Osteocyte (in vitro differentiated cells): ENCODE measurements around the gene SLC39A3. TPM values are rescaled to one million over a fixed set of nuclear protein-coding genes. Genes with fewer than 3 reads are reported as not detected.

Experiments
- DNase-seq: peaks from one replicate; pipeline ENCODE4 v3.0.0; 2021; ENCODE audit warnings: mixed read lengths; ENCODE audit not compliant: unreplicated experiment; ENCODE audit errors: extremely low spot score
- H3K27ac Mint-ChIP-seq: one replicate; pipeline ENCODE4 v1.8.0; 2021; ENCODE audit warnings: mild to moderate bottlenecking, mixed read lengths; ENCODE audit not compliant: unreplicated experiment
- H3K27me3 Mint-ChIP-seq: one replicate; pipeline ENCODE4 v1.8.0; 2021; ENCODE audit warnings: mixed read lengths; ENCODE audit not compliant: unreplicated experiment
- H3K36me3 Mint-ChIP-seq: one replicate; pipeline ENCODE4 v1.8.0; 2021; ENCODE audit warnings: mixed read lengths; ENCODE audit not compliant: unreplicated experiment
- H3K4me1 Mint-ChIP-seq: one replicate; pipeline ENCODE4 v1.8.0; 2021; ENCODE audit warnings: mixed read lengths; ENCODE audit not compliant: unreplicated experiment
- H3K4me3 Mint-ChIP-seq: one replicate; pipeline ENCODE4 v1.8.0; 2021; ENCODE audit warnings: mild to moderate bottlenecking, moderate library complexity, mixed read lengths; ENCODE audit not compliant: unreplicated experiment
- H3K9me3 Mint-ChIP-seq: one replicate; pipeline ENCODE4 v1.8.0; 2021; ENCODE audit warnings: mixed read lengths; ENCODE audit not compliant: unreplicated experiment
- total RNA-seq: library from RNA; stranded (reverse); gene quantifications from 2 replicates; pipeline ENCODE4 v1.2.1, GENCODE V29; 2021
- TF ChIP-seq, protein P1 (sequence below): fragments of 200-600 bp; sonication (generic); IDR thresholded peaks from 2 replicates; pipeline ENCODE4 v1.5.0; 2021; ENCODE audit warnings: antibody characterized with exemption, mild to moderate bottlenecking, moderate library complexity

Gene SLC39A3
- total RNA-seq, 1 donor from 2014 or later, result 36.5 TPM

DNA sequence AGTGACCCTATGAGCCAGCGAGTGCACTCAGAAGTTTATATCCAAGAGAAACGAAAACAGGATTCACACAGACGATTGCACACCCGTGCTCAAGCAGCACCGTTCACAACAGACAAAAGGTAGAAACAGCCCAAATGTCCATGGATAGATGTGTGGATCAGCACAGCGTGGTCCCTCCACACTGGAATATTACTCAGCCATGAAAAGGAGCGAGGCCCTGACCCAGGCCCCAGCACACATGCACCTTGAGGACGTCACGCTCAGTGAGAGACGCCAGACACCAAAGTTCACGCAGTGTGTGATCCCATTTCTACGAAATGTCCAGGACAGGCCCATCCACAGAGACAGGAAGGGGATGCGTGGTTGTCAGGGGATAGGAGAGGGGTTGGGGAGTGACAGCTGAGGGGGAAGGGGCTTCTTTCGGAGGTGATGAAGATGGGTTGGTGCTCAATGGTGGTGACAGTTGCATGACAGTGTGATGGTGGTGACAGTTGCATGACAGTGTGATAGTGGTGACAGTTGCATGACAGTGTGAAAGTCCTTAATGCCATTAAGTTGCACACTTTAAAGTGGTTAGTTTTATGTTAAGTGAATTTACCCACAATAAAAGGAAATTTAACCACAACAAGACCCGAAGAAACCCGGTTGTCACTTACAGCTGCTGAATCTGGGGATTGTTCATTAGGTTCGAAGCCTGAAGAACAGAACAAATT, 18.9 kb upstream of the SLC39A3 start:
- TF ChIP-seq, protein P1, sequence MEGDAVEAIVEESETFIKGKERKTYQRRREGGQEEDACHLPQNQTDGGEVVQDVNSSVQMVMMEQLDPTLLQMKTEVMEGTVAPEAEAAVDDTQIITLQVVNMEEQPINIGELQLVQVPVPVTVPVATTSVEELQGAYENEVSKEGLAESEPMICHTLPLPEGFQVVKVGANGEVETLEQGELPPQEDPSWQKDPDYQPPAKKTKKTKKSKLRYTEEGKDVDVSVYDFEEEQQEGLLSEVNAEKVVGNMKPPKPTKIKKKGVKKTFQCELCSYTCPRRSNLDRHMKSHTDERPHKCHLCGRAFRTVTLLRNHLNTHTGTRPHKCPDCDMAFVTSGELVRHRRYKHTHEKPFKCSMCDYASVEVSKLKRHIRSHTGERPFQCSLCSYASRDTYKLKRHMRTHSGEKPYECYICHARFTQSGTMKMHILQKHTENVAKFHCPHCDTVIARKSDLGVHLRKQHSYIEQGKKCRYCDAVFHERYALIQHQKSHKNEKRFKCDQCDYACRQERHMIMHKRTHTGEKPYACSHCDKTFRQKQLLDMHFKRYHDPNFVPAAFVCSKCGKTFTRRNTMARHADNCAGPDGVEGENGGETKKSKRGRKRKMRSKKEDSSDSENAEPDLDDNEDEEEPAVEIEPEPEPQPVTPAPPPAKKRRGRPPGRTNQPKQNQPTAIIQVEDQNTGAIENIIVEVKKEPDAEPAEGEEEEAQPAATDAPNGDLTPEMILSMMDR, result no peak
- no peaks in the 10 kb centered on the region for H3K9me3 Mint-ChIP-seq
- no peak overlapping the region for H3K27ac Mint-ChIP-seq
- H3K36me3 Mint-ChIP-seq, result peaks cover 25% of the 10 kb centered on the region
- no peaks in the 10 kb centered on the region for H3K4me1 Mint-ChIP-seq
- H3K27me3 Mint-ChIP-seq, result no peaks in the 10 kb centered on the region
- H3K4me3 Mint-ChIP-seq, result no peak overlapping the region
- no peak for DNase-seq

GRCh38 chr19:2756921-2757881, 17.4 kb upstream of the SLC39A3 start:
- H3K27me3 Mint-ChIP-seq, result no peaks in the 10 kb centered on the region
- no peaks in the 10 kb centered on the region for H3K4me1 Mint-ChIP-seq

DNA sequence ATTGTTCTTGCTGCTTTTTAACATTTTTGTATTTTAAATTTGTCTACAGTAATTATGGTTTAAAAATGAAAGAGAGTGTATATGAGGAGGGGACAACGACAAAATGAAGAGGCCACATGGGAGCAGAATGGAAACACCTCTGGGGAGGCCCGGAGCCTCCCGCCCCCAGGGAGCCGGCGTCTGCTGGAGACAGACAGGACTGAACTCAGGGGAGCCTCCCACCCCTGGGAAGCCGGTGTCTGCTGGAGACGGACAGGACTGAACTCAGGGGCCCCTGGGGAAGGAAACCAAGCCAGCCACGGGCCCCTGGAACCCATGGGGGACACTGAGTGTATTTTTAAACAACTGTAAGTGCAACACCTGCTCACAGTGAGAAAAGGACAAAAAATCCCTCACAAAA, 16.7 kb upstream of the SLC39A3 start:
- Mint-ChIP-seq H3K36me3 (peaks cover 22% of the 10 kb centered on the region), H3K4me3 (no peak overlapping the region), H3K4me1 (no peaks in the 10 kb centered on the region), H3K9me3 (no peaks in the 10 kb centered on the region), H3K27ac (no peak overlapping the region), H3K27me3 (no peaks in the 10 kb centered on the region)
- TF ChIP-seq, protein P1, result no peak
- DNase-seq, result no peak

More at GRCh38 chr19:2756921-2757881, 17.4 kb upstream of the SLC39A3 start:
- TF ChIP-seq, protein P1, result no peak
- Mint-ChIP-seq H3K27ac (no peak overlapping the region), H3K36me3 (peaks cover 25% of the 10 kb centered on the region), H3K9me3 (no peaks in the 10 kb centered on the region), H3K4me3 (no peak overlapping the region)
- no peak for DNase-seq

DNA sequence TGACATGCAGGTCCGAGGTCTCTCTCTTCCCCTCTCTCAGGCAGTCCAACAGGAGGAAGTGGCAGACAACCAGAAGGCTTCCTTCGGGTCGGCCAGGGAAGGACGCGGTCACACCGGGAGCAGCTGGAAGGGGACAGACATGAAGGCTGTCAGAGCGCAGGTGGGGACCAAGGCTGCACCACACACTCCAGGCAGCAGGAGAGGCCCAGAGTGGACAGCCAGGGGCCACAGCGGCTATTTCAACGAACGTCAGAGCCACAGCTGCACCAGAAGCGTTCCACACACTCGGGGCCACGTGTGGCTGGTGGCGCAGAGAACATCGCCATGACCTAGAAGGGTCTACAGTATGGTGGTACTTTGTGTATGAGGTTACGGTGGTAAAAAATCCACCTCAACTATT, 16.0 kb upstream of the SLC39A3 start:
- H3K36me3 Mint-ChIP-seq, result peaks cover 20% of the 10 kb centered on the region
- TF ChIP-seq, protein P1, result no peak
- no peaks in the 10 kb centered on the region for H3K27me3 Mint-ChIP-seq
- no peak overlapping the region for H3K27ac Mint-ChIP-seq
- H3K9me3 Mint-ChIP-seq, result no peaks in the 10 kb centered on the region
- no peaks in the 10 kb centered on the region for H3K4me1 Mint-ChIP-seq
- H3K4me3 Mint-ChIP-seq, result no peak overlapping the region
- no peak for DNase-seq

DNA sequence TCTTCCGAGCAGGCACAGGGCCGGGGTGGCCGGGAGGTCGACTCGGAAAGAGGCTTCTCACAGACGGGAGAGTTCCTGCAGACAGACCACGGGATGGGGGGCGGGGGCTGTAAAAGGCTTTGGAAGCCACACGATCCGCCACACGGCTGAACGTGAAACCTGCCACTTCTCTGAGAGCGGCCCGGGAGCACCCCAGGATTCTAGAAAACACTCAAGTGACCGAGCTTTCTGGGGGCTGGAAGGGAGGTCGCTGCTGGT, 15.6 kb upstream of the SLC39A3 start:
- no peak overlapping the region for H3K27ac Mint-ChIP-seq
- no peak for DNase-seq
- H3K4me3 Mint-ChIP-seq, result no peak overlapping the region
- no peaks in the 10 kb centered on the region for H3K27me3 Mint-ChIP-seq
- TF ChIP-seq, protein P1, result no peak
- H3K36me3 Mint-ChIP-seq, result peaks cover 18% of the 10 kb centered on the region
- no peaks in the 10 kb centered on the region for H3K9me3 Mint-ChIP-seq
- H3K4me1 Mint-ChIP-seq, result no peaks in the 10 kb centered on the region
